Kidney (tissue), 14 donors: ENCODE data around the gene PDSS1. TPM values are rescaled to one million over a fixed set of nuclear protein-coding genes. Genes with fewer than 3 reads are reported as not detected.

ENCODE experiments used
- DNase-seq, 5 donors: peaks; one replicate each; pipeline ENCODE4 v3.0.0-alpha.2; 2013 to 2020
- FAIRE-seq: peaks from 2 replicates; lab custom pipeline; 2012; peaks lifted over from hg19 to GRCh38; lab: Jason Lieb, UNC
- H3K27ac ChIP-seq, 2 donors: one replicate each; pipeline ENCODE4 v1.7.0; 2013; ENCODE audit warnings: low read depth in 2 of 2, low read length in 2 of 2, inconsistent platforms in 1 of 2
- H3K27me3 ChIP-seq: one replicate; pipeline ENCODE4 v1.7.1; 2013; ENCODE audit warnings: low read length, inconsistent platforms; ENCODE audit not compliant: control insufficient read depth, insufficient read depth
- H3K36me3 ChIP-seq, 3 donors: one replicate each; pipeline versions ENCODE4 v1.7.0 to v1.7.1; 2013; ENCODE audit warnings: low read length in 3 of 3, control low read depth in 1 of 3, inconsistent platforms in 1 of 3; ENCODE audit not compliant: insufficient read depth in 3 of 3, control insufficient read depth in 2 of 3
- H3K4me1 ChIP-seq, 3 donors: one replicate each; pipeline versions ENCODE4 v1.7.0 to v1.7.1; 2013; ENCODE audit warnings: low read length in 3 of 3, inconsistent platforms in 1 of 3, low read depth in 1 of 3; ENCODE audit not compliant: control insufficient read depth in 2 of 3, insufficient read depth in 2 of 3
- H3K4me3 ChIP-seq, 3 donors: one replicate each; pipeline versions ENCODE4 v1.7.0 to v1.8.1; 2013; ENCODE audit warnings: low read length in 3 of 3, control low read depth in 1 of 3, inconsistent platforms in 1 of 3
- H3K9ac ChIP-seq, 3 donors: one replicate each; pipeline versions ENCODE4 v1.7.0 to v1.7.1; 2013; ENCODE audit warnings: low read length in 3 of 3, control low read depth in 1 of 3, inconsistent platforms in 1 of 3
- H3K9me3 ChIP-seq, 3 donors: one replicate each; pipeline versions ENCODE4 v1.7.0 to v1.7.1; 2013; ENCODE audit warnings: low read length in 3 of 3, control low read depth in 1 of 3, inconsistent platforms in 1 of 3; ENCODE audit not compliant: control insufficient read depth in 2 of 3, insufficient read depth in 1 of 3
- CTCF ChIP-seq: IDR thresholded peaks from 3 replicates; pipeline ENCODE4 v1.5.1; 2012; ENCODE audit warnings: mild to moderate bottlenecking, moderate library complexity, borderline replicate concordance; ENCODE audit not compliant: insufficient read depth; ENCODE audit errors: extremely low read depth
- intact Hi-C: fragments of 100-400 bp; cut with DNase I; formaldehyde crosslinking; loops from one replicate; pipeline ENCODE4 v1.11.1; 2022
- polyA plus RNA-seq: library from polyadenylated mRNA; stranded (reverse); fragments of 350-450 nt; fragmentation: Illumina TruSeq; extraction: RNeasy Lipid Tissue Mini Kit (QIAGEN cat#74804); gene quantifications from one replicate; pipeline ENCODE4 v1.2.3, GENCODE V29; 2014; ENCODE audit warnings: low read depth, low replicate concordance; ENCODE audit not compliant: insufficient read depth
- total RNA-seq: library from RNA; stranded (reverse); fragmentation: NEBNext Ultra II Directional; extraction: Animal tissue kit (Norgen Biotek cat#: 25700); gene quantifications from one replicate; pipeline ENCODE4 v1.2.1, GENCODE V29; 2021
- donor health status: control.
- donor health status: control.
- donor health status: control.
- donor health status: control.
- donor health status: control.
- donor health status: DM: yes; HTN: yes; CAD: no.
- donor health status: Normal renal cell carcinoma (clear cell type).

The PDSS1 gene
- total and polyA plus RNA-seq, 2 donors from 2014 or later = 5.2 to 11.8 TPM

GRCh38 chr10:26759008-26759407 is 61.5 kb downstream of the PDSS1 start:
- Histone ChIP-seq H3K4me3 (no peak overlapping the region), H3K36me3 (peaks cover 0 to 6% (median 0%) of the 10 kb centered on the region in 3 donors), H3K9me3 (no peaks in the 10 kb centered on the region), H3K27ac (no peak overlapping the region), H3K4me1 (no peaks in the 10 kb centered on the region), H3K9ac (no peak overlapping the region), H3K27me3 (no peaks in the 10 kb centered on the region)
- TF ChIP-seq CTCF = no peak
- FAIRE-seq (no peak), DNase-seq (no peak)
- intact Hi-C loops = no loop called here

- Histone ChIP-seq H3K4me1 (no peaks in the 10 kb centered on the region), H3K4me3 (no peak overlapping the region), H3K9ac (no peak overlapping the region), H3K27me3 (no peaks in the 10 kb centered on the region), H3K9me3 (no peaks in the 10 kb centered on the region), H3K36me3 (peaks cover 0 to 15% (median 0%) of the 10 kb centered on the region in 3 donors), H3K27ac (no peak overlapping the region)
- FAIRE-seq = no peak
- DNase-seq = no peak
- TF ChIP-seq CTCF = no peak
- intact Hi-C loops = no loop called here
Measured at GRCh38 chr10:26765549-26765948, 68.0 kb downstream of the PDSS1 start.

- TF ChIP-seq CTCF = no peak
- H3K9me3 ChIP-seq = no peaks in the 10 kb centered on the region
- DNase-seq (no peak), FAIRE-seq (no peak)
- H3K4me3 ChIP-seq = no peak overlapping the region
- H3K27me3 ChIP-seq = no peaks in the 10 kb centered on the region
- intact Hi-C loops = no loop called here
- no peaks in the 10 kb centered on the region for H3K4me1 ChIP-seq
- no peak overlapping the region for H3K27ac ChIP-seq
- H3K9ac ChIP-seq = no peak overlapping the region
- peaks cover 0 to 5% (median 0%) of the 10 kb centered on the region in 3 donors for H3K36me3 ChIP-seq
Measured at GRCh38 chr10:26770069-26770468, 72.6 kb downstream of the PDSS1 start.

GRCh38 chr10:26773633-26774032 is 76.1 kb downstream of the PDSS1 start:
- Histone ChIP-seq H3K9me3 (no peaks in the 10 kb centered on the region), H3K4me3 (no peak overlapping the region), H3K27ac (no peak overlapping the region), H3K27me3 (no peaks in the 10 kb centered on the region), H3K9ac (no peak overlapping the region), H3K36me3 (no peaks in the 10 kb centered on the region), H3K4me1 (no peaks in the 10 kb centered on the region)
- intact Hi-C loops = no loop called here
- FAIRE-seq (no peak), DNase-seq (no peak)
- no peak for TF ChIP-seq CTCF
